SJSA1 (cell line): ENCODE measurements around the gene LHCGR. TPM values are rescaled to one million over a fixed set of nuclear protein-coding genes. Genes with fewer than 3 reads are reported as not detected.

Experiments
- DNase-seq, 2 experiments: peaks; one replicate each; pipeline ENCODE4 v3.0.0-alpha.2; 2015 to 2020; ENCODE audit warnings: low spot score in 2 of 2, low read depth in 1 of 2
- H3K27ac ChIP-seq: fragments of 250-450 bp; sonication (Bioruptor Pico); 2 replicates; pipeline ENCODE4 v1.5.1; 2020; ENCODE audit warnings: mild to moderate bottlenecking, moderate library complexity
- H3K27me3 ChIP-seq: fragments of 250-450 bp; sonication (Bioruptor Pico); replicated peaks from 2 replicates; pipeline ENCODE4 v1.5.1; 2020; ENCODE audit warnings: mild to moderate bottlenecking, moderate library complexity
- H3K36me3 ChIP-seq: fragments of 250-450 bp; sonication (Bioruptor Pico); 2 replicates; pipeline ENCODE4 v1.5.1; 2020; ENCODE audit warnings: mild to moderate bottlenecking
- H3K4me1 ChIP-seq: fragments of 250-450 bp; sonication (Bioruptor Pico); replicated peaks from 2 replicates; pipeline ENCODE4 v1.6.1; 2021; ENCODE audit warnings: mild to moderate bottlenecking
- H3K4me3 ChIP-seq: fragments of 250-450 bp; sonication (Bioruptor Pico); 2 replicates; pipeline ENCODE4 v1.5.1; 2020; ENCODE audit warnings: mild to moderate bottlenecking
- H3K9me3 ChIP-seq: fragments of 250-450 bp; sonication (Bioruptor Pico); replicated peaks from 2 replicates; pipeline ENCODE4 v1.5.1; 2020; ENCODE audit warnings: mild to moderate bottlenecking
- total RNA-seq: library from RNA; depleted of rRNA; stranded (reverse); fragments of >200 nt; shearing (Covaris generic); gene quantifications from 2 replicates; pipeline ENCODE4 v1.2.3, GENCODE V29; 2014; rRNA removed

The LHCGR gene
- total RNA-seq, 1 experiment from 2014 or later: not detected

DNA sequence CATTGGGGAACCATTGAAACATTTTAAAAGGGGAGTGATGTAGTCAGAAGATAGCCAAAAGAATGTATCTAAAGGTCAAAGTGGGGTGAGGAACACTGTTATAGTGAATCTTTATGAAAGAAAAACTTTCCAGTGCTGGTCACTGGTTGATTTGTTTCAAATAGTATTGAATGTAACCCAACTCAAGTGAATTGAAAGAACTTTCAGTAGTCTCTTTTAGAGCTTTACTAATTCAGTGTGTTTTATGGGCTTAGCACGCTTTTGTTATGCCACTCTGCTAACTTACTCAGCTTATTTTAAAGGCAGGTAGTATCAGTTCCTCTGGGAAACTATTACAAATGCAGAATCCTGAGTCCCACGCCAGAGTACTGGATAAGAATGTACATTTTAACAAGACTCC is 80.6 kb downstream of the LHCGR start:
- Histone ChIP-seq H3K27ac (no peak overlapping the region), H3K4me1 (no peaks in the 10 kb centered on the region), H3K4me3 (no peak overlapping the region), H3K36me3 (no peaks in the 10 kb centered on the region), H3K9me3 (no peaks in the 10 kb centered on the region), H3K27me3 (no peaks in the 10 kb centered on the region)
- no peak for DNase-seq

GRCh38 chr2:48673581-48673980 is 81.9 kb downstream of the LHCGR start:
- H3K9me3 ChIP-seq: no peaks in the 10 kb centered on the region
- no peaks in the 10 kb centered on the region for H3K36me3 ChIP-seq
- no peaks in the 10 kb centered on the region for H3K27me3 ChIP-seq
- no peak for DNase-seq
- no peak overlapping the region for H3K4me3 ChIP-seq
- H3K4me1 ChIP-seq: no peaks in the 10 kb centered on the region
- no peak overlapping the region for H3K27ac ChIP-seq

DNA sequence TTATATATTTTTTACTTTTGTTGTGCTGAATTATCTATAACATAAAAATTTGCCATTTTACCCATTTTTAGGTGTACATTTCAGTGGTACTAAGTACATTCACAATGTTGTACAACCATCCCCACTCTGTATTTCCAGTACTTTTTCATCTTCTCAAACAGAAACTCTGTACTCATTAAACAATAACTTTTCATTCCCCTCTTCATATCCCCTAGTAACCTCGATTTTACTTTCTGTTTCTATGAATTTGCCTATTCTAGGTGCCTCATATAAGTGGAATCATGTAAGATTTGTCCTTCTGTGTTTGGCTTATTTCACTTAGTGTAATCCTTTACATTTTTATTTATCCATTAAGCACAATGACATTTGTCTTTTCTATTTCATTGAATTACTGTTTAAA is 86.5 kb downstream of the LHCGR start:
- Histone ChIP-seq H3K4me3 (no peak overlapping the region), H3K4me1 (no peaks in the 10 kb centered on the region), H3K27ac (no peak overlapping the region), H3K36me3 (no peaks in the 10 kb centered on the region), H3K9me3 (no peaks in the 10 kb centered on the region), H3K27me3 (no peaks in the 10 kb centered on the region)
- no peak for DNase-seq

DNA sequence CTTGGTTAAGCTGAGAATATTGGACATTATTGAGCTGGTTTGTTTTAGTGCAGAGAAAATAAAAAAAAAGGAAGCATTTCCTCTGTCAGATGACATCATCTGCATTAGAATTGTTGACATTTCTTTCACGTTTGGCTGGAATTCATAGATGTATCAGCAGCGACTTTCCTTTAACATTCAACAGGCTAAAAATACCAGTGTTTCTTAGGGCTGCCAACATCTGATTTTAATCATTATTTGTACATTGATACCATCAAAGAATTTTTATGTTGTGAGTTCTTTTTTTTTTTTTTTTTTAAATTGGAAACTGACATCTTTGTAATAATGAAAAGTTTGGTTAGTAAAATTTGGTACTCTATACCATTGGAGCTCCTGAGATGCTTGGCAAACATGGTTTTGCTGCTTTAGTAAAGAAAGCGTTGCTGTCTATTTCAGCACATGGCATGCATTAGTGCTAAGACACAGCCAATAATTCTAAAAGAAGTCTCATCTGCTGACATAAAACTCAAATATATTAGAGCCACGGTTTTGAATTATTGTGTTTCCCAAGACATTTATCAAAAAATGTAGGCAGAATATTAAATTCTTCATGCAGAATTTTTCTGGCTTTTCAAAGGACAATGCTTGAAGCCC is 104.2 kb downstream of the LHCGR start:
- no peaks in the 10 kb centered on the region for H3K4me1 ChIP-seq
- no peak overlapping the region for H3K4me3 ChIP-seq
- no peak overlapping the region for H3K27ac ChIP-seq
- no peaks in the 10 kb centered on the region for H3K36me3 ChIP-seq
- no peaks in the 10 kb centered on the region for H3K9me3 ChIP-seq
- DNase-seq: no peak
- H3K27me3 ChIP-seq: no peaks in the 10 kb centered on the region

DNA sequence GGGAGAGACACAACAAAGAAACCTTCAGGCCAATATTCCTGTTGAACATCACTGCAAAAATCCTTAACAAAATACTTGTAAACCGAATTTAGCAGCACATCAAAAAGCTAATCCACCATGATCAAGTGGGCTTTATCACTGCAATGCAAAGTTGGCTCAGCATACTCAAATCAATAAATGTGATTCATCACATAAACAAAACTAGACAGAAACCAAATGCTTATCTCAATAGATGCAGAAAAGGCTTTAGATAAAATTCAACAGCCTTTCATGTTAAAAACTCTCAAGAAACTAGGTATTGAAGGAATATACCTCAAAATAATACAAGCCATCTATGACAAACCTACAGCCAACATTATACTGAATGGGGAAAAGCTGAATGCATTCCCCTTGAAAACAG is 117.3 kb downstream of the LHCGR start:
- DNase-seq: no peak
- no peaks in the 10 kb centered on the region for H3K36me3 ChIP-seq
- H3K9me3 ChIP-seq: no peaks in the 10 kb centered on the region
- no peak overlapping the region for H3K27ac ChIP-seq
- H3K4me3 ChIP-seq: no peak overlapping the region
- H3K4me1 ChIP-seq: no peaks in the 10 kb centered on the region
- no peaks in the 10 kb centered on the region for H3K27me3 ChIP-seq

Other genes starting within 250 kb of the LHCGR start
- 7.8 and 8.8 TPM in 2 replicates for gene STON1, start 225.6 kb downstream of the LHCGR start, total RNA-seq
- gene GTF2A1L, start 137.9 kb downstream of the LHCGR start, total RNA-seq: 0.11 TPM in 1 of 2 replicates, not detected in the other